COR-L47 (cell line): Measurements from ENCODE around the gene GPHA2.

Source experiments
- DNase-seq: peaks from one replicate; lab custom pipeline; 2025; lab: John Stamatoyannopoulos, UW

GPHA2 gene

DNA sequence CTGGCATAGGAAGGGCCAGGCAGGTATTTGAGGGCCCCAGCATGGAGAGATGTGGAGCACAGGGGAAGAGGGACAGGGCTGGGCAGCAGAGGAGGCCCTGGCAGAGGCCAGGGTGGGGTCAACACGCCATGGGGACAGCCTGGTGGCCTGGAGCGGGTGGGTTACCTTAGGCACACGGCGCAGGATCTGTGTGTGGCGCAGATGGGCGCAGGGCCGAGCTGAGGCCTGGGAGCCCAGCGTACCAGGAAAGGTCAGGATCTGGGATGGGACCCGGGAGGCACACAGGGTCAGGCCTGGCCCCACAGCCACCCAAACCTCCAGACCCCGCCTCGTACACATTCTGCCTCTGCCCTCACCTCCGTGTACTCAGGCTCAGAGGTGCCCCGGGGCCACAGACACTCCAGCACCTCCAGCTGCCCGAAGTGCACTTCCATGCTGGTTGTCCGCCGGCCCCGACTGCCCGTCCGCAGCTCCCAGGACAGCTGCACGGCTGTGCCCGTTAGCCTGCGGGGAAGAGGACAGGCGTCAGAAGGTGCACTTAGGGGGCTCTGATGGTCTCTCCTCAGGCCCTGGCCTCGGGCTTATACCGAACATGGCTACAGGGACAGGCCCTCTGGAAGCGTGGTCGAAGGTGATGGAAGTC lies 25.1 kb downstream of the GPHA2 start:
- no peak for DNase-seq

DNA sequence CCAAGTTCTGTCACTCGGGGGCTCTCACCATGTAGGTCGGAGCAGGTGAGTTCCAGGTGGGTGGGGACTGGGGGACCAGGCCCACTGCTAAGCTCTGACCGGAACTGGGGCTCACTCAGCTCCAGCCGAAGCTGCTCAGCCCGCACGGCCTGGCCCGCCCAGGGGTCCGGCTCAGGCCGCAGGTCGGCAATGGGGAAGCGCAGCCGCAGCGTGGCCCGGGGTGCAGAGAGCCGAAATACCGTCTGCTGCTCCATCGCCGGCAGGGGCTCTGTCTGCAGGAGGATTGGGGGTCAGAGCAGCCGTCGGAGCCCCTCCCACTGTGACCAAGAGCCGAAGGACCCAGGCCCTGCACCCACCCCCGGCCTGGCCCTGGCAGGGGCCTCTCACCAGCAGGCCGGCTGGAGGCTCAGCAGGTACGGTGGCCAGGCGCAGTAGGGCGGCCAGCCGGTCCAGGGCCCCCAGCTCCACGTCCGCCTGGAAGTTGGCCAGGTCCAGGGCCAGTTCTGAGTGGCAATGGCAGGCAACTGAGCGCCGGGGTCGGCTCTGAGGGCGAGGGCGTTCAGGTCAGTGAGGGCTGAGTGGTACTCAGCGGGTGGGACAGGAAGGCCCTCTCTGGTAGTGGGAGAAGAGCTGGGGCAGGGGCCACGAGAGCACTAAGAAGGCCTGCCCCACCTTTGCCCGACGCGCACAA lies 25.9 kb downstream of the GPHA2 start:
- DNase-seq, result no peak

DNA sequence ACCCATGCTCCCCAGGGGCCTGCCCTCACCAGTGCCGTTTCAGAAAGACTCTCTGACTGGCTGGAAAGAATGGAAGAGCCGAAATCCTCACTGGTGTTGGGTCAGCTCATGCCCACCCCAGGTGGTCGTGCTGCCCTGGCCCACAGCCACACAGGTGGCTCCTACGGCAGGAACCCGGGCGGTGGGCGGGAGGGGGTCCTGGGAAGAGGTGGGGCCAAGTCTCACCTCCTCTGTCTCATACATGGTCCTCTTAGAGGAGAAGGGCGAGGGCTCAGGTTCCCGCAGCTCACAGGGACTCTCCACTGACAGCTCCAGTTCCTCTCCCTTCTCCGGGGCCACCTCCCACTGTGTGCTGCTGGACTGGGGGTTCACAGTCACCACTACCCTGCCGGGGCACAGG lies 26.9 kb downstream of the GPHA2 start:
- no peak for DNase-seq

DNA sequence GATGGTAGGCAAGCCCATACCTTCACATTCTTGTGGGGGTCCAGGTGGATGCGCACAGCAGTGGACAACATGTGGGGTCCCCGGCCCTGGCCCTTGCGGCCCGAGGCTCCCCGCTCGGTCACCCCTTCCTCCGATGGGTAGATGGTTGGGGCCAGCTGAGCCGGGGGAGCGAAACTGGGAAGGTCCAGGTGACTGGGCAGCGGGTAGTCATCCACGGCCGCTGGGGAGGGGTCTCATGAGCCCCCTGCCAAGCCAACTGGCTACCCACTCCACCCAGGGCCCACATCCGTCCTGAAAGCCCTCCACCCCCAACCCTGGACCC lies 29.4 kb downstream of the GPHA2 start:
- no peak for DNase-seq

DNA sequence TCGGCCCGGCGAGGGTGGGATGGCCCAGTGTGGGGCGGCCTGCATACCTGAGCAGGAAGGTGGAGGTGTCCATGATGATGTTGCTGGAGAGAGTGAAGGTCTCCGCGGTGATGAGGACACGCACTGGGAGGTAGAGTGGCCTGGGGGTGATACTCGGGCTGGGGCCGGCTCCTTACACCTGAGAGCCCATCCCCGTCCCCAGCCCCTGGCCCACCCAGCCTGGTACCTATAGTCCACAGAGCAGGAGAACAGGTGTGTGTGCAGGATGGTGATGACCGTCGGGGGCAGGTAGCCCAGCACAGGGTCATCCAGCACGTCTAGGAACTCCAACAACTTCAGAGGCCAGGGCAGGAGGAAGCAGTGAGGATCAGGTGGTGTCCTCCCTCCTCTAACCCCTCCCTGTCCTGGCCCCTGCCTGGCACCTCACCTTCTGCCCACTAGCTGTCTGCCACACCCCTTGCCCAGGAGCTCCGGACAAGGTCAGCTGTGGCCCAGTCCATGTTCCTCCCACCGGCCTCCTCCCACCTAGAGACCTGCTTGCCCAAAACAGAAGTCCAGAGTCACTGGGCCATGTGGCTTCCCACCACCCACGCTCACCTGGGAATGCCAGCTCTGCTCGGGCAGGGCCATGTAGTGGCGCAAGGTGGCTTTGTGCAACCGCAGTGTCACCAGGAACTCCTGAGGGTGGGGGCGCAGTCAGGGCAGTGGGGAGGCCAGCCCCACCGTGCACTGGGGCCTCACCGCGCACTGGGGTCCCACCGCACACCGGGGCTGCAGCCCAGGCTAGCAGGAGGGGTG lies 30.0 kb downstream of the GPHA2 start:
- no peak for DNase-seq

- no peak for DNase-seq
These were observed 32.3 kb downstream of the GPHA2 start for GRCh38 chr11:64903291-64903833.

DNA sequence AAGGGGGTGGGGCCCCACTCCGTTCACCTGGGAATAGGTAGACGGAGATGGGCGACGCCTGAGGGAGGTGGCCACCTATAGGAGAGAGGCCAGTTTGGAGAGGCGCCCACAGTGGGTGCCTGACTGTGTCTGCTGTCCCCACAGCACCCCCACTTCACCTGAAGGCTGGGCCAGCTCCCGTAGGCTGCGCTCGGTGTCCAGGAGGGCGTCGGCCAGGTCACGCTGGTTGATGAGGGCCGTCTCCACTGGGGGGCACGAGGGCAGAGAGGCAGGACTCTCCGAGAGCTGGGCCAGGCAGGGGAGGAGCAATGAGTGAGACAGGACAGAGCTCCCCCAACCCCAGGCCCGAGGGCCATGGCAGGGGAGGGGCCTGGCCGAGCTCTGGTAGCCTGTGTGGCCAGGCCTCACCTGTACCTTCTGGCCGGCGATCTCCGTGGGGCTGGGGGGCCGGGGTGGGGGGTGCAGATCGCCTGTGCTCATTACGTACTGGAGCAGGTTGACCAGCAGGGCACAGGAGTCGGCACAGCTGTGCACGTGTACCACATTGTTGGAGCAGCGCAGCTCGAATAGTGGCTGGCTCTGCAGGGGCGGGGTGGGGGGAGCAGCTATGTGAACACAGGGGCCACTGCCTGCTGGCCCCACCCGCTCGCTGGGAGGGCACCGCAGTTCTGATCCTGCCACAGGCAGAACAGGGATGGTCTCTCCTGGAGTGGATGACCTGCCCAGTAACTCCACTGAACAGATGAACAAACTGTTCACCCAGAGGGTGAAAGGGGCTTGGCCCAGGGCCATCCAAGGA lies 33.4 kb downstream of the GPHA2 start:
- no peak for DNase-seq

GRCh38 chr11:64900774-64901173 lies 34.9 kb downstream of the GPHA2 start:
- DNase-seq, result no peak

DNA sequence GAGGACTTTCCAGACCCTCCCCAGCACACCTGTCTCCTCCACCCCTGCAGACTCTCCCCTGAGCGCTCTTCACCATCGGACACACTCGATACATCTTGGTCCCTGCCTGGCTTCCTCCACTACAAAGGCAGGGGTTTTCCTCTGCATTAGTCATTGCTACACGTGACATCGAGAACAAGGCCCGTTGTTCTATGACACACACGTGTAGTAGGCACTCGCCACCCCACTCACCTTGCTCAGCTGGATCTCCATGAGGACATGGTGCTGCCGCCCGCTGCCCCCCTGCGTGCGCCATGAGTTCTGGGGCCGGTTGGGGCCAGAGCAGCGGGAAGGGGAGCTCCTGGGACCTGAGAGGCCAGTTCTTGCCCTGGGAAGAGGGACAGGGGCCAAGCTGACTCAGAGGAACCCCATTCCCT lies 35.4 kb downstream of the GPHA2 start:
- no peak for DNase-seq

GRCh38 chr11:64898541-64898940 lies 37.2 kb downstream of the GPHA2 start:
- no peak for DNase-seq

DNA sequence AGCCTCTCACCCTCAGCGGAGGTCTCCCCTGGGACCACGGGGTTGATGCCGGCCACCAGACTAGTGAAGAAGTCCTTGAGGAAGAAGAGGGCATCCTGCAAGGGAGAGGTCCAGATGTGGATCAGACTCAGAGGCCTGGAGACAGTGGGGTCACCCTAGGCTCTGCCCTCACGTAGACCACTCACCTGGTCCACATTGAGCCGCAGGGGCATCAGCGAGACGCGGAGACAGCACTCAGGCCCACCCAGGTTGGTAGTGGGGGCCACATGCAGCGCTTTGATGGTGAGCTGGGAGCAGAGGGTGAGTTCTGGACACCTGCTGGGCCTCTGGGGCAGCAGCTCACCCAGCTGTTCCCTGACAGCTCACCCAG lies 37.6 kb downstream of the GPHA2 start:
- DNase-seq, result no peak

DNA sequence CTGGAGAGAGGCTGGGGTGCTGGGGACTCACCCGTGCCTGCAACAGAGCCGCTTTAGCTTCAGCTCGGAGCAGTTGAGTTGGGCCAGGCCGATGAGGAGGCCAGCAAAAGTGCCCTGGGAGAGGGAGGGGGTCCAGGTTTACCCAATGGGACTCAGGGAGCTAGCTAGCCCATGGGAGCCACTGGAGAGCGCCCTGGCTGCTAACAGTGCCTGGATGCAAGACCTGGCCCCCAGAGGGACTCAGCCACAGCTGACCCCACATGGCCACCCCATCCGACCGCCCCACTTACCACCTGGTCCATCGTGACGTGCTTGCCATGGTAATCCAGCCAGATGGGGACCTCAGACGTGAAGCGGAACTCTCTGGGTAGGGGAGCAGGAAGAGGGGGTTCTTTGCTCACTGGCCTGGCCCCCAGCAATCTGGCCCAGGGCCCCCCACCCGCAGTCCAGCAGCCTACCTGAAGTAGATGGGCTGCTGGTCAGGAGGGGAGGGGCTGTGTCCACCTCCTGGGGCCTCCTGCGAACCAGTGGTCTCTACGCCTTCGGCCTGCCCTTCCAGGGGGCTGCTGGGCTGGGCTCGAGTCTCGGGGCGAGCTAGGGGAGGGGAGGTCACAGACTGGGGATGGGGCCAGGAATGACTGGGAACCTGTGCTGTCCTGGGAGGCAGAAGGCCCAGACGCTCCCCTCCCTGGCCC lies 38.2 kb downstream of the GPHA2 start:
- DNase-seq, result no peak

- no peak for DNase-seq
These were observed 39.2 kb downstream of the GPHA2 start for GRCh38 chr11:64896448-64897022.

DNA sequence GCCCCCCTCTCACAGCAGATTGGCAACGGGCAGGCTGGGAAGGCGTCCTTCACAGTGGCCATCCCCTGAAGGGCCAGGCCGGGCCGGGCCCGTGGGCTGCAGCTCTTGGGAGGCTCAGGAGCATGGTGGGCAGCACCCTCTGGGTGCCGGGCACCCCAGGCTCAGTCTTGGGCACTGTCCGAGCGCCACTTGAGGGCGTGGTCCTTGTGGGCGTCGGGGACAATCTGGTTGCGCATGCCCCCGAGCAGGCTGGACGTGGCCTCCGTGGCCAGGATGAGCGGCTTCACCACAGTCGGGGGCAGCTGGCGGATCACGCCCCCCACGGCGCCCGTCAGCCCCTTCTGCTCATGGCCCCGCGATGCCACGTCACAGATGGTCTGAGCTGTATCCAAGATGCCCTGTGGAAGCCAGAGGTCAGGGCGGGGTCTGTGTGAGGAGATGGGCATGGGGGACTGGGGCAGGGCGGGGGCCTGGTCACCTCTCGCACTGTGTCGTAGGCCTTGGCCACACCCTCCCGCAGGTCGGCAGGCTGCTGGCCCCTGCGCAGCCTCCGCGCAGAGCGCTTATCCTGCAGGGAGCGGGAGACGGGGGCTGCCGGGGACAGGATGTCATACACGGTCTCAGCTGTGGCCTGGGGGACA lies 40.8 kb downstream of the GPHA2 start:
- no peak for DNase-seq

DNA sequence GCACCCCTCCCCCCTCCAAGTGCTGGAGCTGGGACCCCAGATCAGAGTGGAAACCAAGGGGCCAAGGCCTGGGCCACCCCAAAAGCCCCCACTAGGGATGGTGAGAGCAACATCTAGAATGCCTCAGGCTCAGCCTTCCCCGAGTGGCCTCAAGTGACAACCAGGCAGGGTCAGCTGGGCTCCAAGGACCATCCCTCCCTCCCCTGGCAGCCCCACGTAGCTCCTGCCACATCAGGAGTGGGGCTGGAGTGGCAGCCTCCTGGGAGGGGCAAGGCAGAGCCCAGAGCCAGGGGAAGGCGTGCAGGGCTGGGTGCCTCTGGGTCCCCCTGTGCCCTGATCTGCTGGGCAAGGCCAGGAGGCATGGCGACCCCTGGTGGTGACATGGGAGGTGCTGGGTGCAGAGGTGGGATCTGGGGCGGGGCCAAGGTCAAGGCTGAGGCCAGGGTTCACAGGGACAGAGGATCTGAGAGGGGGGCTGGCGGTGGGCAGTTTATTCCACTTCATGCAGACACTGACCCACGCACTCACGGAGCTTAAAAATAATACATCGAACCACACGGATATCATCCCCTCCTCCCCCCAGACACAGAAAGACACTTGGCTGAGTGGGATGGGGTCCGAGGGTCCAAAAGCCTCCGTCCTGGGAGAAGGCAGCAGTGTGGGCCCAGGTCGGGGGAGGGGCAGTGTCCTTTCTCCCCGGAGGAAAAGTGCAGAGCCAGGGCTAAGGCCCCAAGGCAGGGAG lies 41.5 kb downstream of the GPHA2 start:
- DNase-seq, result peak; percentile 6

DNA sequence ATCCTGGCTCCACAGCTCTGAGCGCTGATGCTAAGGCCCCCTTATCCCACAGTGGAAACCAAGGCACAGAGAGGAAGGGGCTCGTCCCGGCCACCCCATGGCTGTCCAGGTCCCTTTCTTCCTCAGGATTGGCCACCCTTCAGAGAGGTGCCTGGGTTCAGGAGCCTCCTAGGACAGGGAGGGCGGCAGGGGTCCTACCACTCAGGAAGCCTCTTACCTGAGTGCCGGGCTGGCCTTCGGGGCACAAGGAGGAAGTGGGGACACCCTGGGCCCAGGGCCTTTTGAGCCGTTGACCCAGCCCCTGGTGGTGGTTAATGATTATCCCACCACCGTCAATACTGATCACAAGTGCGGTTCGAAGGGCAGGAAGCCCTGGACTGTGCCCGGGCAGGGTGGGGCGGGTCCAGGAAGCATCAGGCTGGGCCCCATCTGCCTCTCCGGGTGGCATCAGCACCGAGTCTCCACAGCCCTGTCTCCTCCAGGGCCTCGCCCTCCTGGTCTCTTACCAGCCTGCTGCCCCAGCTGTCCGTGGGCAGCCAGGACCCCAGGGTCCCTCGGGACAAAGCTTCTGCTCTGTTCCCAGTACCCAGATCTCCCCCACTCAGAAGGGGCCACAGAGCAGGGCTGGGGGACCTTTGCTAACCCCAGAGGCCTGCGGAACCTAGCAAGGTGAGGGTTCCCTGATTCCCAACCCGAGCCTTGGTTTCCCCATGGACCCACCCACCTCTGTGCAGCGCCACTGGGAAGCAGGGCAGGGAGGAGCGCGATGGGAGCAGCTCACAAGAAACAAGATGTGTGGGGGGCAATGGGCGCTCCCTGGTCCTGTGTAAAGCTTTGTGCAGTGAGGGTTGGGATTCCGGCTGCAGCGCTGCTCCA lies 42.3 kb downstream of the GPHA2 start:
- DNase-seq, result no peak

- DNase-seq, result no peak
These were observed 42.9 kb downstream of the GPHA2 start for GRCh38 chr11:64892838-64893193.

DNA sequence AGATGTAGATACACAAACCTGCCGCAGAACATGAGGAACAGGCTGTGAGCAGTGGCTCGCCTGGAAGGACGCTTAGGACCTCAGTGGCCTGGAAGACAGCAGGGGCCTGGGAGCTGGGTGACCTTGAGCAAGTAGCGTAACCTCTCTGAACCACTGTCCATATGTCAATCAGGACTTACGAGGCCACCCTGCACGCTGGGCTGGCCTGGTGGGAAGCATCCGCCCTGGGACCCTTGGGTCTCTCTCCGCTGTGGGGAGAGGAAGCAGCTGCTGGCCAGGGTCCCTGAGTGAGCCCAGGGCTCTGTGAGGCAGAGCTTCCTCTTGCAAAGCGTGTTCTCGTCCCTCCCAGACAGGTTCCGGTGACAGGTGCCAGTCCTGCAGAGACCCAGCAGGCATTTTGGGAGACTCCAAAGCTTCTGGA lies 43.3 kb downstream of the GPHA2 start:
- DNase-seq, result no peak

- no peak for DNase-seq
These were observed 43.8 kb downstream of the GPHA2 start for GRCh38 chr11:64891880-64892279.
